ENCODE measurements around the gene DDT.
"Not testable (repeated sequence)": the region's sequence is repeated elsewhere in the genome, so short reads cannot be mapped to it uniquely, and the experiment has no call there.

DDT gene

DNA sequence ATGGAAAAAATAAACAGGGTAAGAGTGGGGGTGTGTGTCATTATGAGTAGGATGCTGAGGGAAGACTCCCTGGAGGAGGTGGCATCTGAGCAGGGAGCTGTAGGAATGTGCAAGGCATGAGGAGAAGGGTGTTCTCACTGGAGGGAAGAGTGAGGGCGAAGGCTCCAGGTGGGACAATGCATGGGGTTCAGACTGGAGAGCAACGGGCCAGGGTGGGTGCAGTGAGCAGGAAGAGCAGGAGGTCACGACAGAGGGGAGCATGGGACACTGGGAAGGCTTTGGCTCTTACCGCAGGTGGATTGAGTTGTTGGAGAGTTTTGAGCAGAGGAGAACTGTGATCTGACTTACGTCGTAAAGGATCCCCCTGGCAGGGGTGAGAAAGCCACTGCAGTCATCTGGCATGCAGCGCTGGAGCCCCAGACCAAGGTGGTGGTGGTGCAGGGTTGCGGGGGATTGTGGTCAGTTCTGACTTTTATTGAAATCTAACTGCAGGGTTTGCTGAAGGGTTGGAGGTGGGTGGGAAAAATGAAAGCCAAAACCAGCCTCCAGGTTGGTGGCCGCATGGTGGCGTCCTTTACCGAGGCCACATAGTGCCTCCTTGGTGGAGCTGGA lies 21.3 kb downstream of the DDT start:
- DNase-seq; POLR2A ChIA-PET; CTCF ChIA-PET; H3K36me3 ChIP-seq (ENCODE audit: control insufficient read depth in 4 of 4, insufficient read depth in 4 of 4, low read length in 3 of 4); H3K27me3 ChIP-seq (replicated peaks in 2 of 5; ENCODE audit: control insufficient read depth in 4 of 5, insufficient read depth in 5 of 5, low read length in 4 of 5); H3K4me1 ChIP-seq (ENCODE audit: control extremely low read depth in 1 of 4, control insufficient read depth in 4 of 4, insufficient read depth in 4 of 4, low read length in 3 of 4); H3K27ac ChIP-seq (ENCODE audit: insufficient read depth in 1 of 2, low read depth in 1 of 2, low read length in 2 of 2, poor library complexity in 1 of 2, severe bottlenecking in 2 of 2); H3K4me3 ChIP-seq (ENCODE audit: control insufficient read depth in 1 of 7, extremely low read depth in 1 of 7, insufficient read depth in 4 of 7, low read depth in 2 of 7, low read length in 6 of 7); H3K9me3 ChIP-seq (ENCODE audit: control extremely low read depth in 1 of 5, control insufficient read depth in 4 of 5, insufficient read depth in 2 of 5, low read depth in 1 of 5, low read length in 4 of 5): not testable (repeated sequence)
- 76% methylated on average over 7 of the region's 11 CpGs for WGBS (ENCODE audit: insufficient coverage)

DNA sequence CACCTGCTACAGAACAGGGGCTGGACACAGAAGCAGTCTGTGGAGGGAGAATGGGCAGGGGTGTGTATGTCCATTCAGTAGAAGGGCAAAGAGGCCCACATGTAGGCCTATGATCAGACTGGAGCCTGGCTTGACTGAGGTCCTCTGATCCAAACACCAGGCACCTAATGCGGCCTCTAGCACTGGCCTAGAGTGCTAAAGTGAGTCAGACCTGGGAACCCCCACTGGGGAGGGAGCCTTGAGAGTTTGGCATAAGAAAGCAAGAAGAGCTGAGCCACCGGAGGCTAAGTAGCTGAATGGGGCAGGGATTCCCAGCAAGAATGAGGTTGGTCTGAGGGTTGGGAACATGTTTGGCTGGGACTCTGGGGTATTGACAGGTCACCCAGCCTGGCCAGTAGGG lies 22.9 kb downstream of the DDT start:
- H3K9me3 ChIP-seq (ENCODE audit: control extremely low read depth in 1 of 5, control insufficient read depth in 4 of 5, insufficient read depth in 2 of 5, low read depth in 1 of 5, low read length in 4 of 5); H3K4me3 ChIP-seq (ENCODE audit: control insufficient read depth in 1 of 7, extremely low read depth in 1 of 7, insufficient read depth in 4 of 7, low read depth in 2 of 7, low read length in 6 of 7); H3K27ac ChIP-seq (ENCODE audit: insufficient read depth in 1 of 2, low read depth in 1 of 2, low read length in 2 of 2, poor library complexity in 1 of 2, severe bottlenecking in 2 of 2); H3K4me1 ChIP-seq (ENCODE audit: control extremely low read depth in 1 of 4, control insufficient read depth in 4 of 4, insufficient read depth in 4 of 4, low read length in 3 of 4); H3K36me3 ChIP-seq (ENCODE audit: control insufficient read depth in 4 of 4, insufficient read depth in 4 of 4, low read length in 3 of 4); POLR2A ChIA-PET; H3K27me3 ChIP-seq (replicated peaks in 2 of 5; ENCODE audit: control insufficient read depth in 4 of 5, insufficient read depth in 5 of 5, low read length in 4 of 5); DNase-seq; CTCF ChIA-PET: not testable (repeated sequence)
- WGBS (ENCODE audit: insufficient coverage): 100% methylated on average over 1 of the region's 2 CpGs

DNA sequence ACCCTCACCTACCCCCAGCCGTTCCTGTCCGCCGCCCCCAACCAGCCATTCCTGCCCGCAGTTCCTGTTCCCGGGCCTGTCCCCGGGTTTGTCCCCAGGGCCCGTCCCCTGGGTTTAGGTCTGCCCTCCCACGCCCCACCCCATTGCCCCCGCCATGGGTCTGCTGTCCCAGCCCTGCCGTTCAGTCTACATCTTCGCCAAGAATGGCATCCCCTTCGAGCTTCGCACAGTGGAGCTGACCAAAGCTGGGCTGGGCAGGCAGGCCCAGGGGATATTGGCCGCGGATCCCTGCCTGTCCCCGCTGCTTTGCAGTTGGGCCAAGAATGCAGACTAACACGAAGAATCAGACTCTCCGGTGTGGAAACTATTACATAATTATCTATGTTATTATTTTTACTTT lies 24.5 kb downstream of the DDT start:
- H3K27ac ChIP-seq (ENCODE audit: insufficient read depth in 1 of 2, low read depth in 1 of 2, low read length in 2 of 2, poor library complexity in 1 of 2, severe bottlenecking in 2 of 2); H3K4me3 ChIP-seq (ENCODE audit: control insufficient read depth in 1 of 7, extremely low read depth in 1 of 7, insufficient read depth in 4 of 7, low read depth in 2 of 7, low read length in 6 of 7); H3K9me3 ChIP-seq (ENCODE audit: control extremely low read depth in 1 of 5, control insufficient read depth in 4 of 5, insufficient read depth in 2 of 5, low read depth in 1 of 5, low read length in 4 of 5); H3K27me3 ChIP-seq (replicated peaks in 2 of 5; ENCODE audit: control insufficient read depth in 4 of 5, insufficient read depth in 5 of 5, low read length in 4 of 5); CTCF ChIA-PET; POLR2A ChIA-PET; DNase-seq; H3K4me1 ChIP-seq (ENCODE audit: control extremely low read depth in 1 of 4, control insufficient read depth in 4 of 4, insufficient read depth in 4 of 4, low read length in 3 of 4); H3K36me3 ChIP-seq (ENCODE audit: control insufficient read depth in 4 of 4, insufficient read depth in 4 of 4, low read length in 3 of 4): not testable (repeated sequence)
- WGBS (ENCODE audit: insufficient coverage): no CpG with 5 or more reads among the region's 18 CpGs

GRCh38 chr22:23947391-23947790 lies 26.9 kb downstream of the DDT start:
- POLR2A ChIA-PET; H3K27me3 ChIP-seq (replicated peaks in 2 of 5; ENCODE audit: control insufficient read depth in 4 of 5, insufficient read depth in 5 of 5, low read length in 4 of 5); H3K4me1 ChIP-seq (ENCODE audit: control extremely low read depth in 1 of 4, control insufficient read depth in 4 of 4, insufficient read depth in 4 of 4, low read length in 3 of 4); H3K27ac ChIP-seq (ENCODE audit: insufficient read depth in 1 of 2, low read depth in 1 of 2, low read length in 2 of 2, poor library complexity in 1 of 2, severe bottlenecking in 2 of 2); DNase-seq; H3K36me3 ChIP-seq (ENCODE audit: control insufficient read depth in 4 of 4, insufficient read depth in 4 of 4, low read length in 3 of 4); CTCF ChIA-PET; H3K4me3 ChIP-seq (ENCODE audit: control insufficient read depth in 1 of 7, extremely low read depth in 1 of 7, insufficient read depth in 4 of 7, low read depth in 2 of 7, low read length in 6 of 7); H3K9me3 ChIP-seq (ENCODE audit: control extremely low read depth in 1 of 5, control insufficient read depth in 4 of 5, insufficient read depth in 2 of 5, low read depth in 1 of 5, low read length in 4 of 5): not testable (repeated sequence)
- 72% methylated on average over 2 of the region's 3 CpGs for WGBS (ENCODE audit: insufficient coverage)

DNA sequence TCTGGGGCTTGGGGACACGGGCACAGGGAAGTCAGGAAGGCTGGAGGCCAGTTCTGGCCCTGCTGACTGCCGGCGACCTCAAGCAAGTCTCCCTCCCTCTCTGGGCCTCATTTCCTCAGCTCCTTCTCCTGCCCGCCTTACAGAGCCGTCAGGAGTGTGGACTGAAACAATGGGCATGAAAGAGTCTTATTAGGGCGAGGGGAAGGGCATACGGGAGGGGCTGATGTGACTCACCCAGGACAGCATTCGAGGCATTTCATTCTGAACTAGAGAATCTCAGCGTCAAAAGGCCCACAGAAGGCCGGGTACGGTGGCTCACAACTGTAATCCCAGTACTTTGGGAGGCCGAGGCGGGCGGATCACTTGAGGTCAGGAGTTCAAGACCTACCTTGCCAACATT lies 34.1 kb downstream of the DDT start:
- H3K4me1 ChIP-seq (ENCODE audit: control extremely low read depth in 1 of 4, control insufficient read depth in 4 of 4, insufficient read depth in 4 of 4, low read length in 3 of 4); H3K4me3 ChIP-seq (ENCODE audit: control insufficient read depth in 1 of 7, extremely low read depth in 1 of 7, insufficient read depth in 4 of 7, low read depth in 2 of 7, low read length in 6 of 7); H3K27me3 ChIP-seq (replicated peaks in 2 of 5; ENCODE audit: control insufficient read depth in 4 of 5, insufficient read depth in 5 of 5, low read length in 4 of 5); DNase-seq; CTCF ChIA-PET; H3K9me3 ChIP-seq (ENCODE audit: control extremely low read depth in 1 of 5, control insufficient read depth in 4 of 5, insufficient read depth in 2 of 5, low read depth in 1 of 5, low read length in 4 of 5); POLR2A ChIA-PET; H3K36me3 ChIP-seq (ENCODE audit: control insufficient read depth in 4 of 4, insufficient read depth in 4 of 4, low read length in 3 of 4); H3K27ac ChIP-seq (ENCODE audit: insufficient read depth in 1 of 2, low read depth in 1 of 2, low read length in 2 of 2, poor library complexity in 1 of 2, severe bottlenecking in 2 of 2): not testable (repeated sequence)
- WGBS (ENCODE audit: insufficient coverage): no CpG with 5 or more reads among the region's 14 CpGs

DNA sequence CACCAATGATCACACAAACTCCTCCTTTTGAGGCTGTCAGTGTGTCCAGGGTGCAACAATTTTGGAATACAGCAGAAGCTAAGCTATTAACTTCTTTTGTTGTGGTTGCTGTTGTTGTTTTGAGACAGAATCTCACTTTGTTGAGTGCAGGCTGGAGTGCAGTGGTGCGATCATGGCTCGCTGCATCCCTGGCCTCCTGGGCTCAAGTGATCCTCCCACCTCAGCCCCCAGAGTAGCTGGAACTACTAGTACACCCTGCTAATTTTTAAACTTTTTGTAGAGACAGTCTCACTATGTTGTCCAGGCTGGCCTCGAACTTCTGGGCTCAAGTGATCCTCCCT lies 35.3 kb downstream of the DDT start:
- Histone ChIP-seq H3K36me3 (ENCODE audit: control insufficient read depth in 4 of 4, insufficient read depth in 4 of 4, low read length in 3 of 4) (no peaks in the 10 kb centered on the region), H3K27me3 (replicated peaks in 2 of 5; ENCODE audit: control insufficient read depth in 4 of 5, insufficient read depth in 5 of 5, low read length in 4 of 5) (no peaks in the 10 kb centered on the region), H3K27ac (ENCODE audit: insufficient read depth in 1 of 2, low read depth in 1 of 2, low read length in 2 of 2, poor library complexity in 1 of 2, severe bottlenecking in 2 of 2) (no peak overlapping the region), H3K9me3 (ENCODE audit: control extremely low read depth in 1 of 5, control insufficient read depth in 4 of 5, insufficient read depth in 2 of 5, low read depth in 1 of 5, low read length in 4 of 5) (no peaks in the 10 kb centered on the region), H3K4me3 (ENCODE audit: control insufficient read depth in 1 of 7, extremely low read depth in 1 of 7, insufficient read depth in 4 of 7, low read depth in 2 of 7, low read length in 6 of 7) (no peak overlapping the region), H3K4me1 (ENCODE audit: control extremely low read depth in 1 of 4, control insufficient read depth in 4 of 4, insufficient read depth in 4 of 4, low read length in 3 of 4) (no peaks in the 10 kb centered on the region)
- WGBS (ENCODE audit: insufficient coverage): 100% methylated on average over 1 of the region's 3 CpGs
- ChIA-PET CTCF (no interaction called here), POLR2A (no interaction called here)
- DNase-seq: no peak

DNA sequence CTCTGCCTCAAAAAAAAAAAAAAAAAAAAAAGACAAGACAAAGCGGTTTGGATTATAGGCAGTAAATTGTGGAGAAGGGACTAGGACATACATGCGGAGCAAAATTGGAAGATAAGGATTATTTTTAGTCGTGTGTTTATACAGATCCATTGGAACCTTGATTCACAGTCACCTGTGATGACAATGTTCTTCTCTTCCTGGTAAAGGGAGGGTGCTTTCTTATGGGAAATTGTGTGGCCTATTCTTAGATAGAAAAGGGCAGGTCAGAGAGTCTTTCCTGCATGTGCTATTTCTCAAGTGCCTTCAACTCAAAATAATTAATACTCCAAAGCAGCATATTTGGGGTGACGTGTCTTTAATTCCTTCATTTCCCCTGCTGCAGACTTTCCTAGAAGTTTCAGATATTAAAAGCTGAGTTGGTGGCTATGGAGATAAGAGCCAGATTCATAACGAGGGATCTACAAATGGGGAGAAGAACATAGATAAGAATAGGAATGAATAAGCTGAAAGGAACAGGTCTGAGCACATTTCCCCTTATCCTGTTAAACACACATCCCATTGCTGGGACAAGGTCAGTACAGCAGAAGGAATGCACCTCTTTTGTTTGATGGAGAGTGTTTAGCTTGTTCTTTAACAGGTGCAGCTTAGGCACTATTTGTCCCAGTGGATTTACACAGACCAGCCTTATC lies 35.8 kb downstream of the DDT start:
- Histone ChIP-seq H3K36me3 (ENCODE audit: control insufficient read depth in 4 of 4, insufficient read depth in 4 of 4, low read length in 3 of 4) (no peaks in the 10 kb centered on the region), H3K4me1 (ENCODE audit: control extremely low read depth in 1 of 4, control insufficient read depth in 4 of 4, insufficient read depth in 4 of 4, low read length in 3 of 4) (no peaks in the 10 kb centered on the region), H3K4me3 (ENCODE audit: control insufficient read depth in 1 of 7, extremely low read depth in 1 of 7, insufficient read depth in 4 of 7, low read depth in 2 of 7, low read length in 6 of 7) (no peak overlapping the region), H3K27me3 (replicated peaks in 2 of 5; ENCODE audit: control insufficient read depth in 4 of 5, insufficient read depth in 5 of 5, low read length in 4 of 5) (no peaks in the 10 kb centered on the region), H3K27ac (ENCODE audit: insufficient read depth in 1 of 2, low read depth in 1 of 2, low read length in 2 of 2, poor library complexity in 1 of 2, severe bottlenecking in 2 of 2) (no peak overlapping the region), H3K9me3 (ENCODE audit: control extremely low read depth in 1 of 5, control insufficient read depth in 4 of 5, insufficient read depth in 2 of 5, low read depth in 1 of 5, low read length in 4 of 5) (no peaks in the 10 kb centered on the region)
- POLR2A ChIA-PET: no interaction called here
- DNase-seq: no peak
- CTCF ChIA-PET: no interaction called here
- WGBS (ENCODE audit: insufficient coverage): 100% methylated on average over 2 of the region's 5 CpGs
